Transverse colon (tissue), 4 donors: ENCODE data around the gene AHNAK2. TPM values are rescaled to one million over a fixed set of nuclear protein-coding genes. Genes with fewer than 3 reads are reported as not detected.
A peak's percentile ranks its signal among the peaks of the same experiment; 100 is the strongest.

Source experiments
- DNase-seq: peaks from one replicate; pipeline ENCODE4 v3.0.0-alpha.2; 2019
- H3K27ac ChIP-seq, 4 donors: fragments of 200-600 bp; sonication (generic); 2 replicates each; pipeline ENCODE4 v1.5.1; 2016 to 2018; ENCODE audit warnings: inconsistent platforms in 4 of 4
- H3K27me3 ChIP-seq: fragments of 200-600 bp; sonication (generic); 2 replicates; pipeline ENCODE4 v1.5.1; 2017; ENCODE audit warnings: inconsistent platforms
- H3K36me3 ChIP-seq, 4 donors: fragments of 200-600 bp; sonication (generic); 2 replicates each; pipeline ENCODE4 v1.5.1; 2017 to 2019; ENCODE audit warnings: inconsistent platforms in 4 of 4
- H3K4me1 ChIP-seq, 4 donors: fragments of 200-600 bp; sonication (generic); 2 replicates each; pipeline ENCODE4 v1.5.1; 2017 to 2020; ENCODE audit warnings: inconsistent platforms in 4 of 4
- H3K4me3 ChIP-seq, 4 donors: fragments of 200-600 bp; sonication (generic); 1 replicate in 1 of 4; 2 replicates in 3 of 4; pipeline versions ENCODE4 v1.5.1 to v1.6.1; 2017 to 2019; ENCODE audit warnings: inconsistent platforms in 4 of 4
- H3K9me3 ChIP-seq, 2 donors: fragments of 200-600 bp; sonication (generic); 2 replicates each; pipeline ENCODE4 v1.5.1; 2017 to 2019; ENCODE audit warnings: inconsistent platforms in 2 of 2
- EP300 ChIP-seq: sonication (generic); formaldehyde crosslinking; IDR thresholded peaks from one replicate; pipeline ENCODE4 v1.6.1; 2017; ENCODE audit warnings: antibody characterized with exemption, low read depth
- POLR2A ChIP-seq: fragments of 450-650 bp; IDR thresholded peaks from one replicate; pipeline ENCODE4 v1.6.1; 2016; ENCODE audit warnings: antibody characterized with exemption, mild to moderate bottlenecking, moderate library complexity
- POLR2AphosphoS5 ChIP-seq, 3 donors: sonication (generic); formaldehyde crosslinking; IDR thresholded peaks; one replicate each; pipeline ENCODE4 v1.6.1; 2016; ENCODE audit warnings: antibody characterized with exemption in 3 of 3
- WGBS, 2 donors: methylation state at CpG; one replicate each; pipeline ENCODE4 v1.1.5; 2018; ENCODE audit warnings: low coverage in 1 of 2; 5-methylcytosine and 5-hydroxymethylcytosine counted together
- in situ Hi-C, 4 donors: fragments of 200-750 bp; cut with MboI; loops; one replicate each; pipeline versions ENCODE4 v1.15.0 to v1.15.1; 2017; ENCODE audit warnings: low sequenced_read_pairs in 3 of 4, low pct_ligation_motif_present in 1 of 4, low pct_unique_long_range_greater_than_20kb in 1 of 4
- intact Hi-C: fragments of 100-400 bp; cut with DNase I; formaldehyde crosslinking; loops from one replicate; pipeline ENCODE4 v1.15.1; 2023; ENCODE audit warnings: low total_unique reads
- total RNA-seq, 4 donors: library from RNA; depleted of rRNA; stranded (reverse); fragments of >200 nt; gene quantifications; one replicate each; pipeline ENCODE4 v1.1.0, GENCODE V29; 2016
- TF ChIP-seq, protein P1 (sequence below), 5 experiments: fragments of 200-600 bp in 3 of 5; fragments of 450-650 bp in 2 of 5; sonication (generic) in 3 of 5; IDR thresholded peaks; 1 replicate in 2 of 5; 2 replicates in 3 of 5; pipeline ENCODE4 v1.5.1; 2016 to 2017; ENCODE audit warnings: antibody characterized with exemption in 5 of 5, inconsistent platforms in 3 of 5, mild to moderate bottlenecking in 2 of 5, moderate library complexity in 1 of 5

AHNAK2 gene
- total RNA-seq, 4 donors from 2014 or later = 19.4 to 75.2 (median 28.5) TPM

DNA sequence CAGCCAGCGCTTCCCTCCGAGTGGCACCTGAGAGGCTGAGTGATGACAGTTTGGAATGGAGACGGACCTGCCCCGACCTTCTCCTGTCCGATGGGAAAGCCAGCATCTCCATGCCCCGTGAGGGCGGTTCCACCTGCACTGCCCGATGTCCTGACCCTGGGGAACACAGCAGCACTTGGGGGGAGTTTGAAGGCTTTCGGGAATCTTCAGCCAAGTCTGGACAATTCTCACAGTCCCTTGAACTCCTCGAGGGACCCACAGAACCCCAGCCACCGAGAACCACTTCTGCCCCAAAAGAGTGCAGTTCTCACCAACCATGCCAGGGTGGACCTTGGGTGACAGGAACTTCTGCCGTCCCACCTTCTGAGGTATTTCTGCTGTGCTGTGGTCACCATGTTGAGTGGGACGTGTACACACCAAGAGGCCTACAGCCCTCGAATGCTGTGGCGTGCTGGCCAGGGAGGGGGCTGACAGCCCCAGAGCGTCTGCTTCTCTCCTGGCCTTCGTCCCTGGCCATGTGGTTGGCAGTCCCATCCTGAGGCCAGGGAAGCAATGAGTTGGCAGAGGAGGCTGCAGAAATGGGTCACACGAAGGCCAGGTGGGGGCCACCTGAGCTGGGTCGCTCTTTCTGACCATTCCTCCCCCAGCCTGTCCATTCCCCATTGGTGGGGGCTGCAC is 8.5 kb upstream of the AHNAK2 start:
- in situ Hi-C loops = no loop called here
- Histone ChIP-seq H3K4me3 (peak overlapping the region; percentile 80 to 97 (median 90)), H3K9me3 (no peaks in the 10 kb centered on the region), H3K4me1 (peaks cover 7 to 18% (median 11%) of the 10 kb centered on the region in 4 donors), H3K27ac (peak overlapping the region in 2 of 4 donors; percentile 77 to 89), H3K36me3 (no peaks in the 10 kb centered on the region), H3K27me3 (no peaks in the 10 kb centered on the region)
- 65% methylated on average over 18 of the region's 19 CpGs; no CpG with 5 or more reads in 1 of the 2 donors for WGBS, 2 donors
- TF ChIP-seq POLR2AphosphoS5 (IDR thresholded peaks at IDR 0.05) = no peak
- TF ChIP-seq, protein P1, sequence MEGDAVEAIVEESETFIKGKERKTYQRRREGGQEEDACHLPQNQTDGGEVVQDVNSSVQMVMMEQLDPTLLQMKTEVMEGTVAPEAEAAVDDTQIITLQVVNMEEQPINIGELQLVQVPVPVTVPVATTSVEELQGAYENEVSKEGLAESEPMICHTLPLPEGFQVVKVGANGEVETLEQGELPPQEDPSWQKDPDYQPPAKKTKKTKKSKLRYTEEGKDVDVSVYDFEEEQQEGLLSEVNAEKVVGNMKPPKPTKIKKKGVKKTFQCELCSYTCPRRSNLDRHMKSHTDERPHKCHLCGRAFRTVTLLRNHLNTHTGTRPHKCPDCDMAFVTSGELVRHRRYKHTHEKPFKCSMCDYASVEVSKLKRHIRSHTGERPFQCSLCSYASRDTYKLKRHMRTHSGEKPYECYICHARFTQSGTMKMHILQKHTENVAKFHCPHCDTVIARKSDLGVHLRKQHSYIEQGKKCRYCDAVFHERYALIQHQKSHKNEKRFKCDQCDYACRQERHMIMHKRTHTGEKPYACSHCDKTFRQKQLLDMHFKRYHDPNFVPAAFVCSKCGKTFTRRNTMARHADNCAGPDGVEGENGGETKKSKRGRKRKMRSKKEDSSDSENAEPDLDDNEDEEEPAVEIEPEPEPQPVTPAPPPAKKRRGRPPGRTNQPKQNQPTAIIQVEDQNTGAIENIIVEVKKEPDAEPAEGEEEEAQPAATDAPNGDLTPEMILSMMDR (IDR thresholded peaks at IDR 0.05) = no peak
- TF ChIP-seq POLR2A = no peak
- TF ChIP-seq EP300 = no peak
- no peak for DNase-seq
- intact Hi-C loops = no loop called here

DNA sequence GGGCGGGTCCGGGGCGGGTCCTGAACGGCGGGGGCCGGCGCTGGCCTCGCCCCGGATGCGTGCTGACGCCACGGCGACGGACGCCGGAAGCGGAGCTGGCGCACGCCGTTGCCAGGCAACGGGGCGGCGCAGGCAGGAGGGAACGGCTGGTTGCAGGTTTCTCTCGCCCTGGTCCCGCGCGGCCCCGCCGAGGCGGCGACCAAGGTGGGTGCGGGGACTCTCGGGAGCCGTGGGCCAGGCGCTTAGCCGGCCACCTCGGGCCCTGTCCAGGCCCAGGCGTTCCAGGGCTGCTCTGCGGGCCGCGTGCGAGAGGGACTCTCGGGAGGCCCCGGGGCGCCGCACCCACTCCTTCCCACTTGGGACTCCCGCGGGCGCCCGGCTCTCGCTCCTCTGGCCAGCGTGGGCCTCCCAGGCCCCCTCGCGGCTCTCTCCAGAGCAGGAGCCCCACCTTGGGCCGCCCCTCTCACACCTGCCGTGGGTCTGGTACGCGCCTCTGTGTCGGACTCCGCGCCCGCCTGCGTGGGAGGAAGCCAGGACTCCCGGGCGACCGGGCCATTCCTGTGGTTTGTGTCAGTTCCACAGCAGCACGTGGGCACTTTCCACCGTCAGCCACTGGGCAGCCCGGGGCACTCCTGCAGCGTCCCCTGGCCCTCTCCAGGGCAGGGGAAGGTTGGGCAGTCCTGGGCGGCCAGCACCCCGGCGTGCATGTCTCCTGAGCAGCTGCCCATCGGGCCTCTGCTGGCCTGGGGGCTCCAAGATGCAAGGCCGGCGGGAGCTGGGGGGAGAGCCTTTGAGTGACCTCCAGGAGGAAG is 7.7 kb upstream of the AHNAK2 start, which contains the start of gene CLBA1:
TSS of gene CLBA1 (plus strand) at position 114 of the 812 bp plus-strand sequence. CDS start at position 758, 644 bp downstream.
- TF ChIP-seq POLR2AphosphoS5 (IDR thresholded peaks at IDR 0.05) (peak; percentile 26 to 68 (median 40)), EP300 (no peak), POLR2A (no peak)
- TF ChIP-seq, protein P1 (IDR thresholded peaks at IDR 0.05) = no peak
- peak within 1 kb of the TSS; percentile 80 to 97 (median 90) for H3K4me3 ChIP-seq
- peaks cover 7 to 18% (median 11%) of the 10 kb centered on the region in 4 donors for H3K4me1 ChIP-seq
- H3K27me3 ChIP-seq = no peaks in the 10 kb centered on the region
- peak within 1 kb of the TSS; percentile 77 to 89 (median 80) for H3K27ac ChIP-seq
- in situ Hi-C loops = no loop called here
- H3K9me3 ChIP-seq = no peaks in the 10 kb centered on the region
- H3K36me3 ChIP-seq = no peaks in the 10 kb centered on the region
- DNase-seq = peak; percentile 91
- WGBS, 2 donors = 4% methylated on average over 29 of the region's 77 CpGs; no CpG with 5 or more reads in 1 of the 2 donors
- intact Hi-C loops = no loop called here

DNA sequence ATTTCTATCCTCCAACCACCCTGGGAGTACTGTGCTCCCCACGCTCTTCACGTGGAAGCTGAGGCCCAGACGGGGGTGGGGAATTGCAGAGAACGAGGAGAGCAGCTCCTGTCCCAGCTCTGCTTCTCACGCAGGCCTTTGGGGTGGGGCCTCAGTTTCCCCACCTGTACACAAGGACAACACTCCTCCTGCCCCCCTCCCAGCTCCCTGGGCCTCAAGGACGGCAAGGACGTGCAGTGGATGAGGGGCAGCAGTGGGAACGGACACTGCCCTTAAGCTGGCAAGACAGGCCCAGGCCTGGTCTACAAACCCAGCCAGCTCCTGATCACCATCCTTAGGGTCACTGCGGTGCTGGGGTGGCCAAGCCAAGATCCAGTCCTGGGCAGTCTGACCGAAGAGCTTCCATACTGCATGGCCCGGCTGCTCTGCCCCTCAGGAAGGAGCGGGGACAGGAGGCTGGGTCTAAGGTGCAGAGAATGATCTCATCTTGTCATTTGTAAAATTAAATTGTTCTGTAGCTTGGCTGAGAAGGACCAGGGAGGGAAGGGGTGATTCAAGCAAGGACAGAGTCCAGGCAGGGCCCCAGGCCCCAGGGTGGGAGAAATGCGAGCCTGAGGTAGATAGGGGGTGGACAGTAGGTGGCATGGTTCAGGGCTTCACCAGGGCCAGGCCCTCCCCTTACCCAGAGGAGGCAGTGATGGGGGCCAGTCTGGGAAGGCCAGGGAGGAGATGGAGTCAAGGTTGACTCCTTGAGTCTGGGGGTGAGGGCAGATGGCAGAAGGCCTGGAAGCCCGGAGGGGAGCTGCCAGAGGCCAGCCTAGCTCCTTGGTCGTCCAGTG is 6.1 kb upstream of the AHNAK2 start:
- H3K27ac ChIP-seq = peak overlapping the region in 1 of 4 donors; percentile 79
- peaks cover 7 to 18% (median 11%) of the 10 kb centered on the region in 4 donors for H3K4me1 ChIP-seq
- peaks cover 2% of the 10 kb centered on the region for H3K27me3 ChIP-seq
- H3K4me3 ChIP-seq = no peak overlapping the region
- no peaks in the 10 kb centered on the region for H3K36me3 ChIP-seq
- TF ChIP-seq, protein P1 (IDR thresholded peaks at IDR 0.05) = no peak
- TF ChIP-seq EP300 (no peak), POLR2AphosphoS5 (IDR thresholded peaks at IDR 0.05) (no peak), POLR2A (no peak)
- no peak for DNase-seq
- 90% methylated on average over 15 of the region's 15 CpGs; no CpG with 5 or more reads in 1 of the 2 donors for WGBS, 2 donors
- in situ Hi-C loops = no loop called here
- H3K9me3 ChIP-seq = no peaks in the 10 kb centered on the region
- intact Hi-C loops = no loop called here
